ENCODE results near the gene MAPK8IP1.
"Not testable (repeated sequence)": the region's sequence is repeated elsewhere in the genome, so short reads cannot be mapped to it uniquely, and the experiment has no call there.

MAPK8IP1 gene

DNA sequence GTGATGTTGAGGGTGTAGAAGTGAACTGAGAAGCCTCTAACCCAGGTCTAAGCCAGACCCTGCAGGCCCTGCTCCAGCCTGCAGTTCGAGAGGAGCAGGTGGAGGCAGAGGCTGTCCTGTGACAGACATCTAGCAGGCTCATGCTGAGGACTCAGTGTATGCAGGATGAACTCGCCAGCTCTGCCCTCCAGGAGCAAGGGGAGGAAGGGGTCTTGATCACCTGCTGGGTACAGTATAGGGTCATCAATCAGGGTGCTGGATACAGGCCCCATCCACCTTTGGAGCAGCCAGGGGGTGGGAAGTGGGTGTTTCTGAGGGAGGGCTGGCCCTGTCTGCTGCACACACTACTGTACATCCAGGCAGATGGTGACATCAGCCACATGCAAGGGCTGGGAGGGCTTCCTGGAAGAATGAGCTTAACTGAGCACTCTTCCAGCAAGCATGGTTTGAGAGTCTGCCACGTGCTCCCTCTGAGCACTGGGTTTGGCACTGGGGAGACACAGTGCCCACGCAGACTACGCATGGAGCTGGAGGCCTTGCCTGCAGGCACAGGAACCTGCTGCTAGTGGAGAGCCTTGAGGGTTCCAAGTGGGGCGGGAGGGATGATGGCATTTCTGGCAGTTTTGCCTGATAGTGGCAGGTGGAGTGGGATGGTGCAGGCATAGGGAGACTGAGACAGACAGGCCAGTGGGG is 9.2 kb downstream of the MAPK8IP1 start:
- no peak for DNase-seq

DNA sequence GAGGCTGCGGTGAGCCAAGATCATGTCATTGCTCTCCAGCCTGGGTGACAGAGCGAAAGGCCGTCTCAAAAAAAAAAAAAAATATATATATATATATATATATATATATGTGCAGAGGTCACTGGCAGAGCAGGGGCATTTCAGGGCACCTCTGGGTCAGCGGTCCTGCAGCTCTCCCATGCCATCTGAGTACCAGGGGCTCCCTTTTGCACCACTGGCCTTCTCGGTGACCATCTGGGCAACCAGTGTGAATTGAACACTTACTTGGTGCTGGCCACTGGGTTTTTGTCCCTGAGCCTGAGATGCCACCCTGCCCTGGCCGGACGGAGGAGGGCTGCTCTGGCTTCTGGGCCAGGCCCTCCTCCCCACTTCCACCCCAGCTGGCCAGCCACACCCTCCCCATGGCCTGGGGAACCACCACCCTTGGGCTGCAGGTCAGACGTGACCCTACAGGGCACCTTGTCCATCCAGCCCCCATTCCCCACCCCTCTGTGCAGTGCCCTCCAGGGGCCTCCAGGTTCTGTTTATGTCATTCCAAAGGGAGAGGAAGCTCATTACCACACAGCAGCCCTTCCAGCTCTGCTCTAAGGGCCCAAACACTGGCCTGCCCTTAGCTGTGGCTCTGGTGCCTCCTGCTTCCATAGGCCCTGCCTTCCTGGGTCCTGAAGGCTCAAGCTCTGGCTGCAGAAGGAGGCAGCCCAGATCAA is 10.3 kb downstream of the MAPK8IP1 start:
- DNase-seq, result no peak

DNA sequence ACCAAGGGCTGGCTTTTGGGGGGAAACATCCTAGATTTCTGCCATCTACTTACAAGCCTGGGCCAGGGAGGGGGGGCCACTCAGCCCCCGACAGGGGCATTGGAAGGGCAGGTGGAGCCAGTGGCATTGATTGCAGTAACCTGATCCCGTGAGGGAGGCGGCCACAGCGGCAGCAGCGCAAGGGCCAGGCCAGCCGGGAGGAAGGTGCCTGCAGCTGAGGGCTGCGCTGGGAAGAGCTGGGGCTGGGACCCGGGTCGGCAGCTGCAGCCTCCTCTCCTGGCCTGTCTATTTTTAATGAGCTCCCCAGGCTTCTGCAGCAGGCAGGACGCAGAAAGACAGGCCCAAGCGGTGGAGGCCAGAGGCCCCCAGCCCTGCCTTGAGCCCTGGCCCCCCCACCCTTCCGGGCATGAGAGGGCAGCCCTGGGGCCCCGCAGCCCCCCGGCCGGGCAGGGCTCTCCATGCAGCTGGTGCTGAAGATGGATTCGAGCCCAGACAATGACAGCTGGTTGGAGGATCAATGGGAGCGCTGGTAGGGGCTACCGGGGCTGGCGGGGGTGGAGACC is 11.1 kb downstream of the MAPK8IP1 start:
- DNase-seq, result peak; percentile 89 to 93

DNA sequence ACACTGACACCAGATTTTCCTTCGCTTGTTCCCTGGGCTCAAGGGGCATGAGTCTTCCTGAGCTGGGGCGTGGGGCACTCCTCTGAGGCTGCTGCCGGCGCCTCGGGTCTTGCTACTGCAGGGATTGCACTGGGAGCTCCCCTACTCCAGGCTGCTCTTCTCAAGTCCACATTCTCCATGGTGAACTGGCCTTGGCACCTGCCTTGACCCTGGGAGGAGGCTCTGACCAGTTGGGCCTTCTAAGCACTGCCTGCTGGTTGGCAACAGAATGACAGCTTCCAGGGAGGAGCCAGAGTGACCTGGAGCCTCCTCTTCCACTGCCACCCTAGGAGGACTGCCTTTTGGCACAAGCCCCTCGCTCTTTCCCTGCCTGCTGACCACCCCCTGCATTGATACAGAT is 12.1 kb downstream of the MAPK8IP1 start:
- no peak for DNase-seq

DNA sequence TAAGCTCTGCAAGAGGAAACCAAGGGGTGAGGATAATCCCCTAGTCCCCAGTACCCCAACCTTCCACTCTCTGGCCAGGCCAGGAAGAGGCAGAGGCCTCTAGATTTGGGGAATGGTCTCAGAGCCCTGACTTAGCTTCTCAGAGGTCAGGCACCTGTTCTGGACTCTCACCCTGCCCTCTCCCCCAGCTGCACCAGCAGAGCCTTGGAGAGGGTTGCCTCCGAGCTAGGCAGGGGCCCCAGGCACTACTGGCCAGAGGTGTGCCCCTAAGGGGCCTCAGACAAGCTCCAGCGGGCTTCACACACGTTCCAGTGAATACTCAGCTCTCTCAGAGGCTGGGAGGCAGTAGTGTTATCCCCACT is 13.6 kb downstream of the MAPK8IP1 start:
- no peak for DNase-seq

DNA sequence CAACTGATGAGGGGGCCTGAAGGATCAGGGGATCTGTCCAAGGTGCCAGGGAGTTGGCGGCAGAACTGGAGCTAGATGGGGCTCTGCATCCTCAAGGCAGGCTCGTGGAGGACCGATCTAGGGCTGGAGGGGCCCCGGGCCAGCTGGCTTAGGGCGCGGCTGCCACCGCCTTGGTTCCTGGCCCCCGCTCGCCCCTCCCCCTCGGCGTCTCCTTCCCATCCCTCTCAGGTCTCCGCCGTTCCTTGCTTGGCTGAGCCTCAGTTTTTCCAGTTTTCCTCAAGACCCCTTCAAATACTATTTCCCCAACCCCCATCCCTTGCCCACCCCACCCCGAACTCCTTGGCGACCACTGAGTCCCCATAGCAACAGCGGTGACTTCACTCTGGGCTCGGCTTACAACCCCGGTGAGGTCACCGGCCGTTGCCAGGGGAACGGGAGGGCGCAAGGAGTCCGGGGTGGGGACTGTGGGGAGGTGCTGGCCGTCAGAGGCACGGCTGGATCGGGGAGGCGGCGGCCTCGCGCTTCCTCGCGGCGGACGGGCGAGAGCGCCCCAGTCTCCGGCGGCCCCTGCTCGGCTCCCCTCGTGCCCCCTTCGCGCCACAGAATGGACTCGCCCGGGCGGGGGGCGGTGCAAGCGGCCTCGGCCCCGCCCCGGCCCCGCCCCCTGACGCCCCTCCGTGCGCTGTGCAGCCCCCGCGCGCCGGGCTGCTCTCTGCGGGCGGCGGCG is 14.2 kb downstream of the MAPK8IP1 start:
- DNase-seq, result peak; percentile 93

DNA sequence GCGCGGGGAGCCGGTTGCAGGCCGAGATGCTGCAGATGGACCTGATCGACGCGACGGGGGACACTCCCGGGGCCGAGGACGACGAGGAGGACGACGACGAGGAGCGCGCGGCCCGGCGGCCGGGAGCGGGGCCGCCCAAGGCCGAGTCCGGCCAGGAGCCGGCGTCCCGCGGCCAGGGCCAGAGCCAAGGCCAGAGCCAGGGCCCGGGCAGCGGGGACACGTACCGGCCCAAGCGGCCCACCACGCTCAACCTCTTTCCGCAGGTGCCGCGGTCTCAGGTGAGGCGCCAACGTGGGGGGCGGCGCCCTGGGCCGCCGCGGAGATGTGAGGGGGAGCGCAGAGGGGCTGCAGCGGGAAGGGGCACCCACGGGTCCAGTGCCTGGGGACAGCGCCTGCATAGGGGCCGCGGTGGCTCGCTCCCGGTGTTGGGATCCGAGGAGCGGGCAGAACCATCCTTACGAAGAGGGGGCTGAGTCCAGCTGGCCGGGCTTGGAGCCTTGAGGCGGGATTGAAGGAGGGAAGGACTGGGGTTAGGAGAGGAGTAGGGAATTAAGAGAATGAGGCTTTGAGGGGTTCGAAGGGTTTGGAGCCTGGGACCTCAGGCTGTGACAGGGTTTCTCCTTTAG is 14.8 kb downstream of the MAPK8IP1 start:
- not testable (repeated sequence) for DNase-seq

DNA sequence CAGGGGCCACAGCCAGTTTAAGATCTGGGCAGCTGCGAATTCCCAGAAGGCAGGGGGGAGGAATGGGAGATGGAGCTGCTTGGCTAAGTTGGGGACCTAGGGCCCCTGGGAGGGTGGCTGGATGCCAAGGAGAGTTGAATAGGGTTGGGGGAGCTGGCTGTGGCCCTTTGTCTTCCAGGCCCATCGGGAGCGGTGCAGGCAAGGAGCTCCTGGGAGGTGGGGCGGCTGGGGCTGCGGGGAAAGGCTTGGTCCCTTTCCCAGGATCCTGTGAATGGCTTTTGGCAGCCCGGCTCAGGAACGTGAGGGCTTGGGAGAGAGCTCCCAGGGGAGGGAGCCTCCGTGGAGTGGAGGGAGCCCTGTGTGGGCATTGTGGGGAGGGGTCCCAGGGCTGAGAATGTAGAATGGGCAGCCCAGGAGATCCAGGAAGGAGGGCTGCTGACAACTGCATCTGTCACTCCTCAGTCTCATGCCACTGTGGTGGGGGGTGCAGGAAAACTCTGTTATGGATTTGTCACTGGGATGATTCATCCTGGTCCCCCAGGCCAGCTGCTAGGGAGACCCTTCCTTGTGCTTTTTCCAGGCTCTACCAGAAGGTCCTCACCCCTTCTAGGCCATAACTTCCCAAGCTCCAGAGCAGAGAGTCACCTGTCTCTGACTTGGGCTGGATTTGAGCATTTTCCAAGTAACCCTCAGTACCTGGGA is 15.6 kb downstream of the MAPK8IP1 start:
- DNase-seq, result no peak

DNA sequence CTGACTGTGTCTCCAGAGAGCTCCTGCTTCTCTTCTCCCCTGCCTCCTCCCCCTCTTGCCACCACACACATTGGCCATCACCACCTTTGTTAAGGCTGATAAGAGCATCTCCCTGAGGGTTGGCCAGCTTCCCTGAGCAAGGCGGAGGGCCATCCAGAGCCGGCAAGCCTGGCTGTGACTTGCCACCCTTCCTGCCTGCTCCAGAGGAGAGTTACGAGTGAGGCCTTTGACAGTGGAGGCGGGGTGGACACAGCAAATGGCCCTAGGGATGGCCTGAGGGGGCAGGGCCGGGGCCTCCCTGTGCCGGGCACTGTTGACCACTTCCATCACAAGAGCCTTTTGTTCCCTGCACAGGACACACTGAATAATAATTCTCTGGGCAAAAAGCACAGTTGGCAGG is 16.2 kb downstream of the MAPK8IP1 start:
- DNase-seq, result no peak

DNA sequence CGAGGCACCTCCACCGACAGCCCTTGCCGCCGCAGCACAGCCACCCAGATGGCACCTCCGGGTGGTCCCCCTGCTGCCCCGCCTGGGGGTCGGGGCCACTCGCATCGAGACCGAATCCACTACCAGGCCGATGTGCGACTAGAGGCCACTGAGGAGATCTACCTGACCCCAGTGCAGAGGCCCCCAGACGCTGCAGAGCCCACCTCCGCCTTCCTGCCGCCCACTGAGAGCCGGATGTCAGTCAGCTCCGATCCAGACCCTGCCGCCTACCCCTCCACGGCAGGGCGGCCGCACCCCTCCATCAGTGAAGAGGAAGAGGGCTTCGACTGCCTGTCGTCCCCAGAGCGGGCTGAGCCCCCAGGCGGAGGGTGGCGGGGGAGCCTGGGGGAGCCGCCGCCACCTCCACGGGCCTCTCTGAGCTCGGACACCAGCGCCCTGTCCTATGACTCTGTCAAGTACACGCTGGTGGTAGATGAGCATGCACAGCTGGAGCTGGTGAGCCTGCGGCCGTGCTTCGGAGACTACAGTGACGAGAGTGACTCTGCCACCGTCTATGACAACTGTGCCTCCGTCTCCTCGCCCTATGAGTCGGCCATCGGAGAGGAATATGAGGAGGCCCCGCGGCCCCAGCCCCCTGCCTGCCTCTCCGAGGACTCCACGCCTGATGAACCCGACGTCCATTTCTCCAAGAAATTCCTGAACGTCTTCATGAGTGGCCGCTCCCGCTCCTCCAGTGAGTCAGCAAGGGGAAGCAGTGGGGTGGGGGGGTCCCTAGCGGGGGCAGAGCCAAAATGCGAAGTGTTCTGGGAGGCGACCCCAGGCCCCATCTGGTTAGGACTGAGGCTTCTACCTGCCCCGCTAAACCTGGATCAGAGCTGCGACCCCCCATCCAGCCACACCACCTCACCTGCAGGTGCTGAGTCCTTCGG is 17.3 kb downstream of the MAPK8IP1 start:
- DNase-seq, result no peak

DNA sequence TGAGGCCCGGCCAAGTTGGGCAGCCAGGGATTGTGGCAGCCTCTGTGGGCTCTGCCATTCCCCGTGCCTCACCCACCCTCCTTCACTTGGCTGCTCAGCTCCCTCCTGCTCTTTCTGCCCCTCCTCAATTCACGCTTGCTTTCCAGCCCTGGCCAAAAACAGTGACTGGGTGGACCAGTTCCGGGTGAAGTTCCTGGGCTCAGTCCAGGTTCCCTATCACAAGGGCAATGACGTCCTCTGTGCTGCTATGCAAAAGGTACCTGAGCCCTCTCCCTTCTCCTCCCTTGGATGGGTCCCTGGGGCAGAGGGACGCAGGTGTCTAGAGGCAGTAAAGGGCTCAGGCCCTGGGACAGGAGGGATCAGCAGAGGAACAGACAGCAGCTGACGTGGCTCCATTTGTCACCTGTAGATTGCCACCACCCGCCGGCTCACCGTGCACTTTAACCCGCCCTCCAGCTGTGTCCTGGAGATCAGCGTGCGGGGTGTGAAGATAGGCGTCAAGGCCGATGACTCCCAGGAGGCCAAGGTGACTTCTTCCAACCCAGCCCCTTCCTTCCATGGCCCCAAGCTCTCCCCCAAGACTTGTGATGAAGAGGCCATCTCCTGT is 19.0 kb downstream of the MAPK8IP1 start:
- no peak for DNase-seq

DNA sequence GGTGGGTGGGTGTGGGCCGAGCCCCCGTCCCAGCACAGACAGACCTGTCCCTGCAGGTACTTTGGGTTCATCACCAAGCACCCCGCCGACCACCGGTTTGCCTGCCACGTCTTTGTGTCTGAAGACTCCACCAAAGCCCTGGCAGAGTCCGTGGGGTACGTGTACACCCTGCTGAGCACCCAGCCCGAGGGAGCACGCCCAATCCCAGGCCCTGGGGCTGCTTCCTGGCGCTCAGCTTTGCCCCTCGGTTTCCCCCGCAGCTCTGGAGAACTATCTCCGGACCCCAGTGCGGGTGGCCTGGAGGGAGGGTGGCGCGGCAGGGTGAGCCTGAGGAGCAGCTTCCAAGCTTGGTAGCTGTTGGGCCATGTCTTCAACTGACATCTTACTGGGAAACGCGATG is 19.6 kb downstream of the MAPK8IP1 start:
- no peak for DNase-seq

DNA sequence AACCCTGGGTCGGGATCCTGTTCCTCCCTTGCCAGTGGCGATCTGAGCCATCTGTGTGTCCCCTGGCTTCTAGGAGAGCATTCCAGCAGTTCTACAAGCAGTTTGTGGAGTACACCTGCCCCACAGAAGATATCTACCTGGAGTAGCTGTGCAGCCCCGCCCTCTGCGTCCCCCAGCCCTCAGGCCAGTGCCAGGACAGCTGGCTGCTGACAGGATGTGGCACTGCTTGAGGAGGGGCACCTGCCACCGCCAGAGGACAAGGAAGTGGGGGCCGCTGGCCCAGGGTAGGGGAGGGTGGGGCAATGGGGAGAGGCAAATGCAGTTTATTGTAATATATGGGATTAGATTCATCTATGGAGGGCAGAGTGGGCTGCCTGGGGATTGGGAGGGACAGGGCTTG is 20.1 kb downstream of the MAPK8IP1 start:
- DNase-seq, result not testable (repeated sequence)

DNA sequence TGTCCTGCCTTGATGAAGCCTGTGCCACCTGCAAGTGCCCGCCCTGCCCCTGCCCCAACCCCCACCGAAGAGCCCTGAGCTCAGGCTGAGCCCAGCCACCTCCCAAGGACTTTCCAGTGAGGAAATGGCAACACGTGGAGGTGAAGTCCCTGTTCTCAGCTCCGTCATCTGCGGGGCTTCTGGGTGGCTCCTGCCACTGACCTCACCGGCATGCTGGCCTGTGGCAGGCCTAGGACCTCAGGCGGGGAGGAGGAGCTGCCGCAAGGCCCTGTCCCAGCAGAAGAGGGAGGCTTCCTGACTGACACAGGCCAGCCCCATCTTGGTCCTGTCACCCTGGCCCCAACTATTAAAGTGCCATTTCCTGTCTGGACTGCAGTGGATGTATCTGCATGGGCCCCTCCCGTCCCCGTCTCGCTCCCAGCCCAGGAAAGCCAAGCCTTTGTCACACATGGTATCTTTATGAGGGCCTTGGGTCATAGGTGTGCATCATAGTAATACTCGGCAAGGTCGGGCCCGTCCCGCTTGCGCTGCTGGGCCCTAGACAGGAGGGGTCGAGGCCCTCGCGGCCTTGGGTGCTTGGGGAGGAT is 20.7 kb downstream of the MAPK8IP1 start:
- DNase-seq, result no peak

DNA sequence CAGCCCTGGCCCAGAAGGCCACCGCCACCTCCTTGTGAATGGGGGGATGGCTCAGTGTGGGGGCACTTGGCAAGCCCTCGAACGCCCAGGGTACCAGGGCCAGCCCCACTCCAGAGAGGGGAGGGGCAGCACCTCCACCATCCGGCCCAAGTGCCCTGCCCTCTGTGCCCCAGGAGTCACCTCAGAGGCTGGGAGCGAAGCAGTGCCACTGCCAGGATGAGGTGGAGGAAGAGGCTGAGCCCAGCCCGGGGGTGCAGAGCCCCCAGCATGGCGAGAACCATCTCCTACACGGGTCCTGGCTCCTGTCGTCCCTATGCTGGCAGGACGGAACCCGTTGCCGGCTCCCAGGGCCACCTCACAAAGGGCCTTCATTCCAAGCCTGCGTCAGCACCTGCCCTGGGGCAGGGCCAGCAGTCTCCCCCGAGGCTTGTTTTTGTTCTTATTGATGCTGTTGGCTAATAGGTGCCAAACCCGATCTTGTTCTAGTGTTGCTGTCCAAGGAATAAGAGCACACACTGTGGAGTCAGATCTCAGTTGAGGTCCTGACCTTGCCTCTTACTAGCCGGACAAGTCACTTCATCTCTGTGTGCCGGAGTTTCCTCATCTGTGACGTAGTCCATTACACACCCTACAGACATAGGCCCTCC is 21.6 kb downstream of the MAPK8IP1 start, which contains the start of gene FREY1:
Gene FREY1 (minus strand): TSS at position 307 of the 647 bp plus-strand sequence. CDS start 26 bp downstream, at position 281.
- DNase-seq, result no peak

DNA sequence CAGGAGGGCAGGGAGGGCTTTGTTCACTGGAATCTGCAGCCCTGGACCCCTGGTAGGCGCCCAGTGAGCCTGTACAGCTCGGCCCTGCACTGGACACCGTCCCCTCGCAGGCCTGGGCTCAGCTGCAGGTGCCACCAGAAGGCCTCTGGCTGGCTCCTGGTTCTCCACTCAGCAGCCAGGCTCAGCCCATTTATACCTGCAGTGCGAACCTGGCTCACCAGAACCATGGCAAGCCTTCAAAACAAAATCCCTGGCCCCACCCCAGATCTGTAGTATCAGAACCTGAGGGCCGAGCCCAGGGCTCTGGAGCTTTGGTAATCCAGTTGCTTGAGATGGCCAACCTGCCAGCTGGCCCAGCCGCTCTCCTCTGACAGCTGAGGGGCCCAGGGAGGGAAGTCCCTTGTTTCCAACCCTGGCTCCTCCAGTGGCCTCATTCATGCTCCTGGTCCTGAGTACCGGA is 22.5 kb downstream of the MAPK8IP1 start:
- DNase-seq, result no peak

DNA sequence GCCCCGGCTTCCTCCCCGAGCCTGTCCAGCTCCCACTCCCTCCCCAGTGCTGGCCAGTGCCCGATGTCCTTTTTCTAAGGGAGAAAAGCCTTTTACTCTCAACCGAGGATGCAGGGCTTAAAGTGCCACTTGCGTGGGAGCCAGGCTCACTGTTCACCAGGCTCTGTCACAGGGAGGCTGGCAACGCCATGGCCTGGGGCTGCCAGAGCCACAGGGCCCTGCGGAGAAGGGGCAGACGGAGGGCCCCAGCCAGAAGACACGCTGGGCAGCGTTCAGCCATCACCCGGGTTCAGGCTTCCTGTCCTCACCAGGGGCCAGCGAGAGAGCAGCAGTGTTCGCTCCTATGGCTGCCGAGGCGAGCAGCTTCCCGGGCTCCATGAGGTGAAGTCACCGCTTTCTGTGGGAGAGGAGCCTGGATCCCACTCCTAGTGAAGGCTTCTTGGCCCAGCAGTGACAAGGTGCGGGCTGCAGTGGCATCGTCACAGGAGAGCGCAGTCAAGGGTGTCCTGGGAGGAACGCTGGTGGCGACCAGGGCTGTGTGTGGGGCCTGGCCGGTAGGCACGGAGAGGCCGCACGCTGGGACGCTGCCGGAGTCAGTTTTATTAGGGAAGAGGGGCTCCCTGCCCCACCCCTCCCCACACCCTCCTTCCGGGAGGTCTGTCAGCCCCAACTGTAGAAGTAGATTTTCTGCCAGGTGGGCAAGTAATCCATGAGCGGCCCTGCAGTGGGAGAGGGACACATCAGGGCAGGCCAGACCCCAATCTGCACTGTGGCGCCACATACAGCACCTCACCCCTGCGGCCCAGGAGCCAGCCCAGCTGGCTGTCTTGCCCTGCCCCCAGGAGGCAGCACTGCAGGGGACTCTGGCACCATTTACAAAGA is 24.4 kb downstream of the MAPK8IP1 start:
- DNase-seq, result no peak

DNA sequence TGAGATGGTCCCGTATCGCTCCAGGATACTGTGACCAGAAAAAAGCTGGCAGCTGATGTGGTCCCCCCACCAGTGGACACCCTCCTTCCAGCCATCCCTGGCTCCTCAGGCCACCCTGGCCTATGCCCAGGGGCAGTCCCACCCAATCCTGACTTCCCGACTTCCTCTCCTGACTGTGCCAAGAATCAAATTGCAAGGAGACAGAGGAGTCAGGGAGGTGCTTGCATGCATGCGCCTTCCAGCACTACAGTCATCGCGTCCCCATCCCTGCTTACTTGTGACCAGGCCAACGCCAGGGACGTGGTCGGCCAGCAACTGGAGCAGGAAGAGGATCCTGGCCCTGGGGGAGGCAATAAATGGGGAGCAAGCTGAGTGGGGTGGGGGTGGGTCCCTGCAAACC is 25.2 kb downstream of the MAPK8IP1 start:
- no peak for DNase-seq

DNA sequence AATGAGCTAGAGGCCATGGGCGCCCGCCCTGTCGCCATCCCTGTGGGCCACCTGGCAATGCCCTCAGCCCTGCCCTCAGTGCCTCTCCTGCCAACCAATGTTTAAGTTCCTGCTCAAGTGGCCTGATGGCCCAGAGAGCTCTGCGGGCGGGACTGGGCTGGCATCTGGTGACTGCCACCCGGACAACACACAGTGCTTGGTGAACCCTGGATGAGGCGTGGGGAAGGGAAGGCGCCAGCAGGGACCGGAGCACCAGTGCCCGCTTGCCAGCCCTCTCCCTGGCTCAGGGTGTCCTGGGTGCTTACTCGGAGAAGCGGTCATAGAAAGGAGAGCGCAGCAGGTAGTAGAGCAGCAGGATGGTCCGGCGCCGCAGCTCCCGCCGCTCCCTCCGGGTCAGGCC is 28.1 kb downstream of the MAPK8IP1 start:
- DNase-seq, result no peak

Measured in NCI-H2081 (cell line).